ENCODE measurements around the gene HSD17B7.
A peak's percentile ranks its signal among the peaks of the same experiment; 100 is the strongest.
"Not testable (repeated sequence)": the region's sequence is repeated elsewhere in the genome, so short reads cannot be mapped to it uniquely, and the experiment has no call there.

HSD17B7 gene, protein sequence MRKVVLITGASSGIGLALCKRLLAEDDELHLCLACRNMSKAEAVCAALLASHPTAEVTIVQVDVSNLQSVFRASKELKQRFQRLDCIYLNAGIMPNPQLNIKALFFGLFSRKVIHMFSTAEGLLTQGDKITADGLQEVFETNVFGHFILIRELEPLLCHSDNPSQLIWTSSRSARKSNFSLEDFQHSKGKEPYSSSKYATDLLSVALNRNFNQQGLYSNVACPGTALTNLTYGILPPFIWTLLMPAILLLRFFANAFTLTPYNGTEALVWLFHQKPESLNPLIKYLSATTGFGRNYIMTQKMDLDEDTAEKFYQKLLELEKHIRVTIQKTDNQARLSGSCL

DNA sequence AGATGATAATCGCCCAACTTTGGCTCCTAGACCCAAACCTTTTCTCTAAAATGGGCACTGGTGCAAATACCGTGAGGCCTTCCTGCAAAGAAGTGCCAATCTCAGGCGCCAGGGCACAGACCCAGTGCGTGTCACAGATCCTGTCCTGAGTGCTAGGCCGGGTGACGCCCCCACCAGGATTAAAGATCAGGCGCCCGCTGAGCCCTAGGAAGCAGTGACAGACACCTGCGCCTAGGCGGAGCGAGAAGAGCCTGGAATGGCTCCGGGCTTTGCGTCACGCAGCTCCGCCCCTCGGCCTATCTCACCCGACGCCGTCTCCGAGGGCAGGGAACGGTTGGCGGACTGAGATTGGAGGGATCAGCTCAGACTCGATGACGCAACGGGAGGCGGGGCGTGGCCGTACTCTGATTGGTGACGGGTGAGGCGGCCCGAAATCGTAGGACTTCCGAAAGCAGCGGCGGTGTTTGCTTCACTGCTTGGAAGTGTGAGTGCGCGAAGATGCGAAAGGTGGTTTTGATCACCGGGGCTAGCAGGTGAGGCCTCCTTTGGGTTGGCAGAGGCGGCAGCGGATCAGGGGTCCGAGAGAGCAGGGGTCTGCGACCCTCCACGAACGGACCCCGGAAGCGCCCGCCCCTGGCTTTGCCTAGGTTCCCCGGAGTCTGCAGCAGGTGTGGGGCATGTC is at the start of gene HSD17B7:
Gene HSD17B7 (plus strand): TSS at position 400 of the 682 bp plus-strand sequence. CDS start 99 bp downstream, at position 499.
- peak; percentile 67 for DNase-seq

DNA sequence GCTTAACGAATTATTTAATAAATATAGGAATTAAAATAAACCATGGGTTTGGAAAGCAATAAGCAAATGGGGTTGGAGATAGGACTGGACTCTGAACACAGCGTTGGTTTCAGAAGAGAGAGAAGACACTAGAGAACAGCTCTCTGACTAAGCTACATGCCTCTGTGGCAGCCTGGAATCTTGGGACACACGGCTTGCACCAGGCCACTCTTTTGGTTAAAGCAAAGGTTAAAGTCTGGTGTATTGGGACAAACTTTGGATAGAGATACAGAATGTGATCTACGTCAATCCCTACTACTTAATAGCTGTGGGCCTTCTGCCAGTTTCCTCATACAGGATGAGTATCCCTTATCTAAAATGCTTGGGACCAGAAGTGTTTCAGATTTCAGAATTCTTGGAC is 49.7 kb upstream of the HSD17B7 start:
- DNase-seq = no peak

DNA sequence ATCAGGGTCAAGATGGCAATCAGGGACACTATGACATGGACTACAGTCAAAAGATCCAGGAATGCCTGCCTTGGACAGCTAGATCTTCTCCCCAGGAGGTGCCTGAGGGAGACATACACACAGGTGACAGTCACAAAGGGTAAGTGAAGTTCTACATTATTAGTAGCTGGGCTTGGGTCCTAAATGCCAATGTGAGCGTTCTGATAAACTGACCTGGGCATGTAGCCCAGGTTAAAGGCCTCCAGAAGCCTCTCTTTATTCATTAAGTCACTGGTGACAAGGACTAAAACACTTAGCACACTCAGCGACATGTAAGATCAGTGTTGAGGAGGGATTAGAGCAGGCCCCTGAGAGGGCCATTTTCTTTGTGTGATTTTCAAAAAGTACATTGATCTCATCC is 48.9 kb upstream of the HSD17B7 start:
- no peak for DNase-seq

DNA sequence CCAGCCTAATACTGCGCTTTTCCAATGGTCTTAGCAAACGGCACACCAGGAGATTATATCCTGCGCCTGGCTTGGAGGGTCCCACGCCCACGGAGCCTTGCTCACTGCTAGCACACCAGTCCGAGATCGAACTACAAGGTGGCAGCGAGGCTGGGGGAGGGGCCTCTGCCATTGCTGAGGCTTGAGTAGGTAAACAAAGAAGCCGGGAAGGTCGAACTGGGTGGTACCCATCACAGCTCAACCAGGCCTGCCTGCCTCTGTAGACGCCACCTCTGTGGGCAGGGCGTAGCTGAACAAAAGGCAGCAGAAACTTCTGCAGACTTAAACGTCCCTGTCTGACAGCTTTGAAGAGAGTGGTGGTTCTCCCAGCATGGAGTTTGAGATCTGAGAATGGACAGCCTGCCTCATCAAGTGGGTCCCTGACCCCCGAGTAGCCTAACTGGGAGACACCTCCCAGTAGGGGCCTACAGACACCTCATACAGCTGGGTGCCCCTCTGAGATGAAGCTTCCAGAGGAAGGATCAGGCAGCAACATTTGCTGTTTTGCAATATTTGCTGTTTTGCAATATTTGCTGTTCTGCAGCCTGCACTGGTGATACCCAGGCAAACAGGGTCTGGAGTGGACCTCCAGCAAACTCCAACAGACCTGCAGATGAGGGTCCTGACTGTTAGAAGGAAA is 44.1 kb upstream of the HSD17B7 start:
- not testable (repeated sequence) for DNase-seq

DNA sequence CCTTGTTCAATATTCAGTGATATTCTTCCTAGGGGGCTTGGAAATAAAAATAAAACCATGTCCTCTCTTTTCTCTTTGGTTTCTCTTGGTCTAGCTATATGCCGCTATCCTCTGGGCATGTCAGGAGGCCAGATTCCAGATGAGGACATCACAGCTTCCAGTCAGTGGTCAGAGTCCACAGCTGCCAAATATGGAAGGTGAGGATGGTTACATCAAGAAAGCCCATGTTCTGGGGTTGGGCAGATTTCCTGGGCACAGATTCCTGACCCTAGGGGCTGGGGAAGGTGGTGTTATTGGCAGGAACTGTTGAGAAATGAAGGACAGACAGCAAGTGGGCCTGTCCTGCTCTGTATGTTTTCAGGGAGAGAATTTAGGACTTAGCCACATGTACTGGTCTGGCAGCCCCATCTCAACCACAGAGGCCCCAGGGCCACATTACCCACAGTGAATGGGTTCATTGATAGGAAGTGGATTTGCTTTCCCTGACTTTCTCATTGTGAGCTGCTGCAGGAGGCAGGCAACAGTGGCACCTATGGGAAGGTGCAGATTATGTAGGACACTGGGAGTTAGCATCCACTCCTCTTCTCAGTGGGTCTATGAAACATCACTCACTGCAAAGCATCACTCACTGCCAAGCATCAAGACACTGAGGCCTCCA is 37.4 kb upstream of the HSD17B7 start:
- no peak for DNase-seq

DNA sequence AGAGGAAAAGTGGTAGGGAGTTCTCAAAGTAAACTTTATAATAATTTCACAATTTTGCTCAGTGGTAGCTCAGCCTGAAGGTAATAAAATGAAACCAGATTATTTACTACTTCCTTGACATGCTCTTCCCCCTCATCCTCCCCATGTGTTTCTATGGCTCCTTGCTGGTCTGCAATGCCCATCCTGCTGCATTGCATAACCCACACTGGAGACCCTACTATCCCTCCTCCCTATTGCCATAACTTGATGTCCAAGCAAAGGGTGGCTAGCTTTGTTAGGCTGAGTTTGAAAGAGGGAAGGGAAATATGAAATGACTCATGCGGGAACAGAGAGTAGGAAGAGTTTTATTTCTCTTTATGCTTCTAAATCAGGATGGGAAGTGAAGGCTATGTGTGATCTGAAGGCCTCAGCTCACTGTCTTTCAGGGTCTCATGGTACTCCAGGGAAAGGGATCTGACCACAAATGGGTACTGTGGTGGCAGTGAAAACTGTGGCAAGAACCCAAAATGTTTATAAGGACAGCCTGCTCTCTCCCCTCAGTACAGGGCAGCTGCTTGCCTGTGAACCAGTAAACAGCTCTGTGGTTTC is 36.4 kb upstream of the HSD17B7 start:
- DNase-seq = no peak

DNA sequence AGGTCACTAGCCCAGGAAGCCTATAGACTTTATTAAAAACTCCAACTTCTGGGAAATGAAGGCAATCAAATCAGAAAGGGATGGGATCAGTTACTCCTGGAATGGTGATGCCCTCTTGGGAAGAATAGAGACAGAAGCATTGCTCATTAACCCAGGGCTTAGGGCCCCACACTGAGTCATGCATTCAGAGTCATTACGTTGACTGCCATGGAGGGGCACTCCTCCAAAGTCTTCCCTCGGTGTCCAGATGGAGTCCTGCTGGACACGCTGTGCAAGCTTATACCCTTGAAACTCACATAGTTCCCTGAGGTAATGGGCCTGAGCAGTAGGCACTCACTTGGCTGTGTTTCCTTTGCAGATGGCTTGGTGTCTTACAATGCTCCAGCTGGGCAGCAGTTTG is 35.2 kb upstream of the HSD17B7 start:
- no peak for DNase-seq

DNA sequence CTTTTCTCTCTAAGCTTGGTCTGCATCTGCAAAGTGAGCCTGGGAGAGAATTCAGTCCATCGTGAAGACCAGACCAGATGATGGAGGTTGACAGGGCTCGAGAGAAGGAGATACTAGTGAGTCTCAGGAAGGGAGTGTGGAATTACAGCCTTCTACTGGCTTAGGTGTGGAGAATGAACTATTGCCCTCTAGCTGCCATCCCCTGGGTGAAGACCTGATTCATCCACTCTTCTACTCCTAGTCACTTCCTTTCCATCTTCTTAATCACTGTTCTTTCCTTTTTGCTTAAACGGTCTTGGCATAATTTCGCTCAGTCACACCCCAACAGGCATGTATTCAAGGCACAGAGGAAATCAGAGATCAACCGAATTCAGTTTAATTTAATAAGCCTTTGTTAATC is 34.0 kb upstream of the HSD17B7 start:
- no peak for DNase-seq

DNA sequence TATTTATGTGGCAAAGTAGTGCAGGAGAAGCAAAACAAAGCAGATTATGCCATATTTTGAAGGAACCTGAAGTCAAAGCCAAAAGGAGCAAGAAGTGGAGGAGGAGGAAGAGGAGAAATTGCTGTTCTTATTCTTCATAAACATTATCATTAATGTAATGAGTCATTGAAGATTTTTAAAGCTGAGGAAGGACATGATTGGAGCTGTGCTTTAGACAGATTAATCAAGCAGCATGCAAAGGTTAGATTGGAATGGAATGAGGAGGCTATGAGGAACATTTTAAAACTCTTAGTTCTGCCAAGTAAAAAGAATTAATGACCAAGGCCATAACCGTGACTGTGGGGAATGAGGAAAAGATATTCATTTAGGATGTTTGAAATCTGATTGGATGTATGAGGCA is 33.0 kb upstream of the HSD17B7 start:
- no peak for DNase-seq

DNA sequence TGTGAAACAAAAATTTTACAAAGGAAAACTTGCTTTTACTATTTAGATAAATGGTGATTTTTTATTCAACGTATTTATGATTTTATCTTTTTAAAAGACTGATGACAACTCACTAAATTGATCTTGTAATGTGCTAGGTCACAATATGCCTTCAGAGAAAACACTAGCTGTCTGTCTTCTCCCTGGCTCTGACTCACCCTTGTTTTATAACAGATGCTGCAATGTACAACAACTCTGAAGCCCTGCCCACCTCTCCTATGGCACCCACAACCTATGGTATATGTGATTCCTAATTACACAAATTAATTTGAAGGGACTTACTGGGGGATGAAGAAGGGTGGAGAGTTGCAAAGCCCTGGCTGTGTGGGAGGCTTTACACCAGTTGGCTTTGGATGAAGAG is 24.7 kb upstream of the HSD17B7 start:
- DNase-seq = no peak

DNA sequence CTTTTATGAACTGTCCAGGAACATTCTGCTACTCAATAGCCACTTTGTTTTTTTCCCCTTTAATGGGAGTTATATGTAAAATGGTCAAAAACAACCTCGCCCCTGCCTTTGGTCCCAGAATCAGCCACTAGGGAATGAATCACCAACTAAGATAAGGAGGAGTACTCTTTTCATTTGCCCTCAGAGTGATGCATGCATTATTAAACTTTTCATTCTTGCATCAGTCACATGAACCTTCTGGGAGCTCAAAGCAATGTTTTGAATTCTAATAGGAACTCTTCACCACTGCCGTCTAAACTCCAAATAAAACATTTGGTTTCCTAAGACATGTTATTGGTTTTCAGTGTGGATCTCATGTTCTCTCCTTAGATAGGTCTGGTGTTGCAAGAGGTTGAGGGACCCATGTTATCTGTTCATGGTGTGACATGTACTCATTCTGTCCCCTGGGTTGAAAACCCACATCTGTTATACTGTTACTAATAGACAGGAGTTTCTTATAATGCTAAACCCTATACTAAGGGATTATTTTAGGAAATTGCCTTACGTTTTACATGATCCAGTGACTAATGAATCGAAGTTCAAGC is 17.8 kb upstream of the HSD17B7 start:
- no peak for DNase-seq

DNA sequence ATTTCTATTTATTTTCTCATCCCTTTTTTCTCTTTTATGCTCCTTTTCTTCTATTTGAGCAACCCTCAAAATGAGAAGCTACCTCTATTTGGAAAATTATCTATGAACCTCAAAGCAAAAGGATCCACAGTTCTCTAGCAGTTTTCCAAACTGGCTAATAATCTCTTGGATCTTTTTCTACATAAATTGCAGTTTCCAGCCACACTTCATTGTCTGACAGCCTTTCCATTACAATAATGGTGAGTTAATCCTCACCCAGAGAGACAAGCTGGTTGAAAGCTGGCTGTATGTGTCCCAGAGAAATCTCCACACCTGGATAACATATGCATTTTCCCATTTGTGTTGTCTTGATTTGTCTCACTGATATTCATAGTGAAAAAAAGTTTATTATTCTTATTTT is 16.5 kb upstream of the HSD17B7 start:
- no peak for DNase-seq

DNA sequence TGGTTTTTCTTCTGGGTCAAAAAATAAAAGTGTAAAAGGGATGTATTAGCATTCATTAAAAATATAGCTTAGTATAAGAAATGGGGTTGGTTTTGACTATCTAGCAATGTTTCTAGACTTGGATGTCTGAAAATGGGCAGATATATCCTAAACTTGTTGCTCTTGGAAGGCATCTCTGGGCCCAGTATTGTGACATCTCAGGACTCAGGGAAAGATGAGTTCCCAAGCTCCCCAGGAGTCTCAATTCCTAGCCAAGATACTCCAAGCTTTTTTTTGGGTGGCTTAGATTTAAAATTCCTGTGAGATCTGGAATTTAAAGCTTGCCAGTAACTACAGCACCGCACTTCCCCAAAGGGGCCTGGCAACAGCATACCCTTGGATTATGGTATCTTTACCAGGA is 11.5 kb upstream of the HSD17B7 start:
- no peak for DNase-seq

DNA sequence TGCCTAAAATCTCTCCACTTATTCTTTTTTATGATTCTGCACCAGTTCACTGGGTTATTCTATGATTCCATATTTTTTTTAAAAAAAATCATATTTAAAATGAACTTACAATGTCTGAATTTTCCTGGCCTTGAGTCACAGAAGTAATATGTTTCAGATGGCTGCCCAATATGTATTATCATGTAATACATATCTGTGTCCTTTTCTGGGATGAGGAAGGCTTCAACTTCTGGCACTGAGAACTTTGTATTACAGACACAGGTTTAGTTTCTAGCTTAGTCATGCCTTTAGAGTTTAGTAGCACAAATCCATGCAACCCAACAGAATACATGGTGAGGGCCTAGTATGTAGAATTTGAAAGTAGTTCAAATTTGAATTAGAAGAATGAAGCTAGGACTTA is 7.8 kb upstream of the HSD17B7 start:
- DNase-seq = no peak

DNA sequence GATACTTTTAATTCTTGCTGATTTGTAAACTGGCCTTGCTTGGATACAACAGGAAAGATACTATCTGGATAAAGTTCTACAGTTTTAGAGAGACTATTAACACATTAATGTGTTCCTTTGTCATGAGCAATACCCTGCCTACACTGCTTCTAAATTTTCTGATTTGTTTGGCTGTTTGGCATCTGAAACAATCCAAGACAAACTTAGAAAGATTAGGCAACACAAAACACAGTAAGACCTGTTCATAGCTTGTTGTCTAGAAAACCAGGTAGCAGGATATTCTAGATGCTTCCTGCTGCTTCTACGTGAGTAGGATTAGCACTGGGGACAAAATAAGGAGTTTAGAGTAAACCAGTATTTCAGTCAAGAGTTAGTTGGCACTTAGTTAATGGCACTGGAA is 5.6 kb upstream of the HSD17B7 start:
- not testable (repeated sequence) for DNase-seq

DNA sequence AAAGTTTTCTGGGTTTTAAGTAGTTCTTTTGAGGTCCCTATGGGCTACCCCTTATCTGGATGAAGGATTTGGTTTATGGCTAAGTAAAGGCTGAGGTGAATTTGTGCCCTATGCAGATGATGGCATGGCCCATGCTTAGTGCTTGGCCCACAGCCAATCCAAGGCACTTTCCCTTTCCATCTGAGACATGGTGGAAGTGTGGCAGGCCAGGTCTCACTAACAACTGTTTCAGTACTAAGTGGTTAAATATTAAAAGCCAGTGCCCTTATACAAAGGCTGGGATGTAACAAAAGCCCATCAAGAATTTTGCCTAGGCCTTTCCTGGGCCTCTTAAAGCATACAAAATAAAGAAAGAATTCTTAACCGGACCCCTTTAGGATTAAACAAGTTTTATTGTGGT is 1.7 kb upstream of the HSD17B7 start:
- not testable (repeated sequence) for DNase-seq

DNA sequence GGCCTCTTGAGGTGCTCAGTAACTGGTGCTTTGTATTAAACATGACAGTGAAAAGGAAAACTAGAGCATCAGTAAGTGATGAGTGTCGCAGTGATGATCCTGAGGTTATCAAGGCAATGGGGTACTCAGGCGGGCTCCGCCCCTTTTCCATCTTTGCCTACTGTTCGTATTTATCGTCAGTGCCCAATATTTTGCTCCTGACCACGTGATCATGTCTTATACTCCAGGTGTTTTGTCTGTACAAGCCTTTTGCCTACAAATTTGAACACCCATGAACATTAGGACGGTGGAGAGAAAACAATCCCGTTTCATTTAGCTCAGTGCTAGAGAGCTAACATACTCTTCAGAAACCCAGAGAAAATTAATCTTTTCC is 469 bp downstream of the HSD17B7 start:
- DNase-seq = not testable (repeated sequence)

DNA sequence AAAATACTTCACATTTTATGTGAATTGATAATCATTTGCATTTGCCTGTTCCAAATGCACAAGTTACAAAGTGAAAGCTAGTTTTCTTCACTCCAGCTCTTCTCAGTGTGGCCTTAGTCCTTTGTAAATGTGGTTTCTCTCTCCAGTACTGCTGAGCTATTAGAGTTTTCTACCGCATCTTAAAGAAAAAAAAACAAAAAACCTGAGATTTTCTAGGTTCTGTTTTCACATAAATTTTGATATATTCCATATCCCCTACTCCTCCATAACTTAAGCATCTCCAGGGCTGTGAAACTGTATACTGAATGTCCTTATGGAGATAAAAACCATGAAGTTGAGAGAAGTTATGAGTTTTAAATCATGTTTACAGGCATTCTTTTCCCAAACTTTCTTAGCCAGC is 3.8 kb downstream of the HSD17B7 start:
- DNase-seq = not testable (repeated sequence)

DNA sequence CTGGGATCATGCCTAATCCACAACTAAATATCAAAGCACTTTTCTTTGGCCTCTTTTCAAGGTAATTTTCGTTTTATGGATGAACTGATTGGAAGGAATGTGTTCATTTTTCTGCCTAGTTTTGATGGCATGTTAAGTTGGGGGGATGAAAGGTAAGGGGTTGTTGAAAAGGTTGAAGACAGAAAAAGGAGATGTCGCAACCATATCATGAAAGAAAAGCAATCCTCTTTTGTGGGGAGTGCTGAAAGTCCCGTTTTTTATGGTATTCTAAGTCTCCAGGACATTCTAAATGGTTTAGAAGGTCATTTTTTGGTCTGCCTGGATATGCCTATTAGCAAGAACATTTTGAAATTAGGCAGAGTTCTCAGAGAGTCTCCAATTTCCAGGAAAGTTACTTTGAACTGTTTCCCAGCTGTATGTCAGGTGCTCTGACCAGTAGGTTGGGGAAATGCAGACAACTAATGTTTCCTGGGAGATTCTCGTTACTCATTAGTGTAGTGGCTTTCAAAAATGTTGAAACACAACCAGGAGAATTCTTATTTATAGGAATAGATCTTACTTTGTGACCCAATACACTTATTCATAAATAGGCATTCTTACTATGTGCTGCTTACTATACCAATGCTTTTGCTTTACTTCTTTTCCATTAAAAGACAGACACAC is 6.2 kb downstream of the HSD17B7 start:
- DNase-seq = not testable (repeated sequence)

DNA sequence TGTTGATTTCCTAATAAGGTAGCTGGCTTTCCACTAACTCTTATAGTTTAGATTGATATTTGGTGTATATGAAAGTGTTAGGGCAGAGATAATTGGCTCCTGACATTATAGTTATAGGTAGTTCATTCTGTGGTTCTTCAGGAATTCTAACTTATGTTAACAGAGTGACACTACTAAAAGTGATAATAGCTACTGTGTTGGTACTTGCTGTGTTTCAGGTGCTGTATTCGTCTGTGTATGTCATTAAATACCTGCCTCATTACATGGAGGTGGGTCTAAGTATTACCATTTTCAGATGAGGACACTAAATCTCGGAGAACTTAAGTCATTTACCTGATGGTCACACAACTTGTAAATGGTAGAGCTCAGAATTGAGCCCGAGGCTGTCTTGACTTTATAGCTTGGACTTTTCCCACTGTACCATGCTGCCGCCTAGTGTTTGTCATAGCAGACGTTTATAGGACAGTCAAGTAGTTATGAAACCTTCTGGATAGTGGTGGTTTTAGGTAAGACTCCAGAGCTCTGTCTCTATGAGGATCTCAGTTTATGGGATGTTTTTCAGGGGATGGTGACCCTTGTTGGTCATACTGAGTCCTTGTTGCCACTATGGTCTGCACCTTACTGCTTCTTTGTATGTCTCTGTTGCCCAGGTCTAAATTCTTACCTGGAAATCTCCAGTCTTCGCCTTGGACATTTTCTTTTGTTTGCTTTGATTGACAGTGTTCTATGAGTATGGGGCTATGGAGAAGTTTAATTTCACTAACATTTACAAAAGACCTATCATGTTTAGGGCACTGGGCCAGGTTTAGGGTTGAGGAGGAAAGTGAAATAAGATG is 9.7 kb downstream of the HSD17B7 start:
- DNase-seq = not testable (repeated sequence)

DNA sequence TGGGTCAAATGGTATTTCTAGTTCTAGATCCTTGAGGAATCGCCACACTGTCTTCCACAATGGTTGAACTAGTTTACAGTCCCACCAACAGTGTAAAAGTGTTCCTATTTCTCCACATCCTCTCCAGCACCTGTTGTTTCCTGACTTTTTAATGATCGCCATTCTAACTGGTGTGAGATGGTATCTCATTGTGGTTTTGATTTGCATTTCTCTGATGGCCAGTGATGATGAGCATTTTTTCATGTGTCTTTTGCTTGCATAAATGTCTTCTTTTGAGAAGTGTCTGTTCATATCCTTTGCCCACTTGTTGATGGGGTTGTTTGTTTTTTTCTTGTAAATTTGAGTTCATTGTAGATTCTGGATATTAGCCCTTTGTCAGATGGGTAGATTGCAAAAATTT is 17.0 kb downstream of the HSD17B7 start:
- DNase-seq = not testable (repeated sequence)

Measured in activated CD8-positive, alpha-beta memory T cell treated with anti-CD3 and anti-CD28 coated beads, Interleukin-2, amount 50 U/mL, for 4 hours (primary cell).